Measurements from ENCODE around the gene UQCRQ.
"Not testable (repeated sequence)": the region's sequence is repeated elsewhere in the genome, so short reads cannot be mapped to it uniquely, and the experiment has no call there.

The UQCRQ gene

DNA sequence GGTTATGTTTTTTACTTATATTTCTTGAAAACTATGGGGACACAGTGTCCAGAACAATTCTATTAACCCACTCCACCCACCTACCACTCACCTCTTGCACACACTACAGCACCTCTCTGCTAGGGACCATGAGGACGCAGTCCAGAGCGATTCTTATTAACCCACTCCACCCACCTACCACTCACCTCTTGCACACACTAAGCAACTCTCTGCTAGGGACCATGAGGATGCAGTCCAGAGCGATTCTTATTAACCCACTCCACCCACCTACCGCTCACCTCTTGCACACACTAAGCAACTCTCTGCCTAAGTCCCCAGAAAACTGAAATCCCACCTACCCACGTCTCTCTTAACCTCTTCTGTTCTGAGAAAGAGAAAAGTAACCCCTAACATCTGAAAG is 33.8 kb upstream of the UQCRQ start:
- no peak for DNase-seq (ENCODE audit: low read depth)

DNA sequence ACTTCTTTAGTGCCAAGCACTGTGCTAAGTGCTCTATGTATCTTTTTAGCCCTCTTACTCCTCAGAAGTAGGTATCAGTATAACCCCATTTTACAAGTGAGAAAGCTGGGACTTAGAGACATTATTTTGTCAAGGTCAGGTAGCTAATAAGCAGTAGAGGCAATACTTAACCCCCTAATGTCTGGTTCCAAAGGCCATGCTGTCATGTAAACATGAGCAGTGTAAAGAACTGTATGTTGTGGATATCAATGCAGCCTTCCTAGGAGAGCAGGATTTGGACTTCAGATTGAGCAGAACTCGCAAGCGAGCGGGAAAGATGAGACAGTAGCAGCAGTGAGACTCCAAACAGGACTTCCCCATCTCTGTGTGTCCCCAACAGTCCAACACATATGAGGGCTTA is 32.4 kb upstream of the UQCRQ start:
- DNase-seq (ENCODE audit: low read depth), result no peak

- no peak for DNase-seq (ENCODE audit: low read depth)
Observed at GRCh38 chr5:132836852-132837251, 29.6 kb upstream of the UQCRQ start.

GRCh38 chr5:132837868-132838267 is 28.6 kb upstream of the UQCRQ start:
- DNase-seq (ENCODE audit: low read depth), result no peak

DNA sequence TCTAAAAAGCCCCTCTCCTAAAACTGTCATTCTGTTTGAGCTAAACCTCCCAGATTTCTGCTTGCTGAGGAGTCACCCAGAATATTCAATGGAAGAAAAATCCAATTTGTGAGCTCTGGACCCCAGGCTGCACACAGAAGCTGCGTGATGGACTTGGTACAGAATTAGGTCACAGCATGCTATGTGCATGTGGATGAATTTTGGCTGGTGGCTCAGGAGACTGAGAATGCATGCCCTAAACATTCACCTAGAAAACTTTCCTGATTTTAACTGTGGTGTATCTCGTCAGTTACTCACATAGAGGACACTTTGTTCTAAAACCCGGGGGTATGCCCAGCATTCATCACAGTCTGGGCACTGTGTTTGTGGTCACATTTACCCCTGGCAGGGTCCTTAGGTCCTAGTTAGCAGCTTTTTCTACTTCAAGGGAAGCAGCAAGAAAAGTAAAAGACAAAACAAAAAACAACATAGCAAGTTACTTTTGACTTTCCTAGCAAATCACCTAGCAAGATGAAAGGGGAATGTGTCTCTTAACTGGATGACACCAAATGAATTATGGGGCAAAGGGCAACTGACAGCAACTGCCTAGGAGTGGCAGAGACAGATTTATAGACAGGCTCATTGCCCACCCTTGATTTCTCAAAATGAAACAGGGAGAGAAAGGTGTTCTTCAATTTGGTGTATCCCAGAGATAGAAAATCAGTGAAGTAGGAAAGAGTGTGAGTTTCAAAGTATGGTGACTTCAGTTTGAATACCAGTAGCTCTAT is 27.7 kb upstream of the UQCRQ start:
- no peak for DNase-seq (ENCODE audit: low read depth)

- no peak for DNase-seq (ENCODE audit: low read depth)
Observed at GRCh38 chr5:132839426-132840301, 26.8 kb upstream of the UQCRQ start.

- no peak for DNase-seq (ENCODE audit: low read depth)
Observed at GRCh38 chr5:132840313-132840712, 26.1 kb upstream of the UQCRQ start.

DNA sequence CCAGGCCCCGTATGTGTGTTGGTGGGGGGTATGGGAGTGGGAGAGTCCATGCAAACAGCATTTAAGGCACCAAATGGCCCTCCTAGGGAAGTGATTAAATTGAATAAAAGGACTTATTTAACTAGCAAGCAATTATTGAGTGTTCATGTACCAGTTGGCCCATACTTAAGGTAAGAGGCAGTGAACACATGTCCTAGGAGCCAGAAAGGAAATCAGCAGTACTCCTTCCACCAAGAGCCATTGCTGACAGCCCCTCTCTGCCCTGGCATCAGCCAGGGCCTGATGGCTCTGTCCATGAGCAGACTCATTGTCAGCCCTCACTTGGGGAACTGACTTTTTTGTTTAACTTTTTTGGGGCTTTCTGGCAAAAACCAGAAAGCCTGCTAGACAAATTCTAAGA is 25.5 kb upstream of the UQCRQ start:
- DNase-seq (ENCODE audit: low read depth), result no peak

GRCh38 chr5:132841305-132841704 is 25.1 kb upstream of the UQCRQ start:
- DNase-seq (ENCODE audit: low read depth), result no peak

DNA sequence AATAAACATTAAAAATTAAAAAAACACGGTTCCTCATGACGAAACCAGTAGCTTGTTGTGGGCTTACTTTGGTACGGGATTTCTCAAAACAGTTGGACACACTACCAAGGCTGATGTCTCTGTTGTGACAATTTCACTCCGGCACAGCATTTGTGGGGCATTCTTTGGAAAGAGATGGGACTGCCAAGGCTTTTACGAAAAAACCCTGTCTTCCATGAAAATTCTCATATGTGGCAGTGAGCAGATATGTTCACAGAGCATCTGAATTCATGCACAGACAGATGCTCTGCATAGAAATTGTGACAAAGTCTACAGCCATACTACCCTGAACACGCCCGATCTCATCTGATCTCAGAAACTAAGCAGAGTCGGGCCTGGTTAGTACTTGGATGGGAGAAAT is 18.2 kb upstream of the UQCRQ start:
- no peak for DNase-seq (ENCODE audit: low read depth)

- no peak for DNase-seq (ENCODE audit: low read depth)
Observed at GRCh38 chr5:132849347-132849746, 17.1 kb upstream of the UQCRQ start.

DNA sequence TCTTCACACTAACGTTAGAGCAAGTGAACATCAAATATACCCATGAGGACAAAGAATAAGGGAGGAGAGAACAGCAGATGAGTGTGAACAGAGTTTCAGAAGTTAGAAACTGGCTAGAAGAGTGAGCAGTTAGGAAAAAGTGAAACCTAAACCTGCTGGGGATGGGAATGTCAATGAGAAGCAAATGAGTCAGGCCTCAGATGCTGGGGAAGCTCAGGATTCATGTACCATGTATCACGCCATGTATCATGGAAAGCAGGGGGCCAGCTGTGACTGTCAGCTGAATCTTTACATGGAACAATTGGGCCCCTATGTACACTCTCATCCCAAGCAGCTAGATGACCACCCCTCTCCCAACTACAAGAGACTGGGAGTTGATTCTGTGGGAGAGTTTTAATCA is 16.4 kb upstream of the UQCRQ start:
- DNase-seq (ENCODE audit: low read depth), result no peak

- DNase-seq (ENCODE audit: low read depth), result no peak
Observed at GRCh38 chr5:132853323-132853722, 13.1 kb upstream of the UQCRQ start.

DNA sequence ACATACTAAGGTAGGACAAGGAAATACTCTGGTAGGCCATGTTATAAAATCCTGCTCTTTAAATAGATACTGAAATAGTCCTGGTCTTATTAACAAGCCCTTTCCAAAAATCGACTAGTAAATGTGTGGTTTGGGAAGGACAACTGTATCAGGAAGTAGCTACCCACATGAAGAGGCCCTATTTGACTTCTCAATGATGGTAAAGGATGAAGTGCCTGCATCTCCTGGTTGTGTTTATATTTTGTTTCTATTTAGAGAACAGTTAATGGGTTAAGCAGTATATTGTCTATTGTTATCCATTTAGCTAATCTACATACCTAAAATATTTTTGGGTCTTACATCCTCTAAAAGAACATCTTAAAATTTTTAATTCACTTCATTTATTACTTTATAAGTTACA is 12.7 kb upstream of the UQCRQ start:
- DNase-seq (ENCODE audit: low read depth), result no peak

DNA sequence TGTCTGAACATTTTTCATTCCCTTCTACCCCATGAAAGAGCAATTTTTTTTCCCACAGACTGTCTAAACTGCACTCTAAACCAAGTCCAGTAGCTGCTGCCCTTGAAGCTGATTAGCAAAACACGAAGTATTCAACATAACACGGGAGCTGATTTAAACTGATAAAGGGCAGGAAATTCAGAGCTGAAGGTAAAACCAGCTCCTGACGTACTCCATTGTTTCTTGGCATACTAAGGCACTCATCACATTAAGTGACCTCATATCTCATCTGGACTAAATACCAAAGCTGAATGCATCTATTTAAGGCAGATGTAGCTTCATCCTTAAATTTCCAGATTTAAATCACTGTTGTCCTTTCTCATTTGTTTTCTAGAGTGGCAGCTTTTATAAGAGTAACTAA is 12.1 kb upstream of the UQCRQ start:
- DNase-seq (ENCODE audit: low read depth), result no peak

DNA sequence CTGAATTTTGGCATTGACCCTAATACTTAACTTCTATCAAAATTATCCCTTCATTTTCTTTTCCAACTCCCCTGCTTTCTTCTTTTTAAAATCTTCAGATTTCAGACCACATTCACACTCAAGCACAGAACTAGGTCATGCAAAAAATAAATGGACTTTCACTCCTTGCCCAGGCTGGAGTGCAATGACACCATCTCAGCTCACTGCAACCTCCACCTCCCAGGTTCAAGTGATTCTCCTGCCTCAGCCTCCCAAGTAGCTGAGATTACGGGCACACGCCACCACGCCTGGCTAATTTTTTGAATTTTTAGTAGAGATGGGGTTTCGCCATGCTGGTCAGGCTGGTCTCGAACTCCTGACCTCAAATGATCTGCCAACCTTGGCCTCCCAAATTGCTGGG is 11.4 kb upstream of the UQCRQ start:
- DNase-seq (ENCODE audit: low read depth), result not testable (repeated sequence)

DNA sequence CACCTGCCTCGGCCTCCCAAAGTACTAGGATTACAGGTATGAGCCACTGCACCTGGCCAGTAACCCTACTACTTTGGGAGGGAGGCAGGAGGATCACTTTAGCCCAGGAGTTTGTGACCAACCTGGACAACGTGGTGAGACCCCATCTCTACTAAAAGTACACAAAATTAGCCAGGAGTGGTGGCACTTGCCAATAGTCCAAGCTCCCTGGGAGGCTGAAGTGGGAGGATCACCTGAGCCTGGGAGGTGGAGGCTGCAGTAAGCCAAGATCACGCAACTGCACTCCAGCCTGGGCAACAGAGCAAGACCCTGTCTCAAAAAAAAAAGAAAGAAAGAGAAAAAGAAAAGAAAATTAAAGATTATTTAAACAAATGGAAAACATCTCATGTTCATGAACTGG is 10.4 kb upstream of the UQCRQ start:
- DNase-seq (ENCODE audit: low read depth), result no peak

DNA sequence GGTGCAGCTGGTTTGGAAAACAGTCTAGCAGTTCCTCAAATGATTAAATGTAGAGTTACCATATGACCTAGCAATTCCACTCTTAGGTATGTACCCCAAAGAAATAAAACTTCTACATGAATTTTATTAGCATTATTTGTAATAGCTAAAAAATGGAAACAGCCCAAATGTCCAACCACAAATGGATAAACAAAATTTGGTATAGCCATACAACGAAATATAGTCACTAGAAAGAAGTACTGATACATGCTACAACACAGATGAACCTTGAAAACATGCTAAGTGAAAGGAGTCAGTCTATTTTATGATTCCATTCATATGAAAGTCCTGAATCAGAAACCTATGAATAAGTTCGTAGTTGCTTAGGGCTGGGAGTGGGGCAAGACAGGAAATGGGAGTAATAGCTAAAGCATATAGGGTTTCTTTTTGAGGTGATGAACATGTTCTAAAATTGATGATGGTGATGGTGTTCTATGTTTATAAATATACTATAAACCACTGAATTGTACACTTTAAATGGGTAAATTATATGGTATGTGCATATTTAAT is 6.5 kb upstream of the UQCRQ start:
- DNase-seq (ENCODE audit: low read depth), result no peak

- DNase-seq (ENCODE audit: low read depth), result no peak
Observed at GRCh38 chr5:132860742-132861141, 5.7 kb upstream of the UQCRQ start.

GRCh38 chr5:132865668-132866341 is 637 bp upstream of the UQCRQ start:
- DNase-seq (ENCODE audit: low read depth), result no peak

DNA sequence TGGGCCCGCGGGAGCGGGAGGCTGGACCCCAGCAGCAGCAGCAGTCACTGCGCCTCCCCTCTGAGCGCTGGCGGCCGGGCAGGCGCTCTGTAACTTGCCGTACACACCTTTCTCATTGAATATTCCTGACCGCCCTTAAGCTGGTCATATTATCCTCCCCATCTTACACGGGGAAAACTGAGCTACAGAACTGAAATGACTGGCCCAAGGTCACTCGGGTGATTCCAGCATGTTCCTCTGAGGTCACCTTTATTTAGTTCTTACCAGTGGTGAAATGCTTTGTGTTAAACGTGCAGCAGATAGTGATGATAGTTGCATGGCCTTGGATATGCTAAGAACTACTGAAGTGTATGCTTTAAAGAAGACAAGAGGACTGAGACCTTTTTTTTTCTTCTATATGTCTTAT is 607 bp downstream of the UQCRQ start:
- no peak for DNase-seq (ENCODE audit: low read depth)

- DNase-seq (ENCODE audit: low read depth), result no peak
Observed at GRCh38 chr5:132868754-132869153, 2.3 kb downstream of the UQCRQ start.

GRCh38 chr5:132870801-132871200 is 4.4 kb downstream of the UQCRQ start:
- DNase-seq (ENCODE audit: low read depth), result no peak

All from activated T-helper 1 cell treated with Interleukin-2 at 50 U/mL for 16 hours (primary cell).